Measurements from ENCODE around the gene FRMD3. TPM values are rescaled to one million over a fixed set of nuclear protein-coding genes. Genes with fewer than 3 reads are reported as not detected.

Gene FRMD3
- total RNA-seq, 1 experiment from 2014 or later, result 1.4 TPM

- TF ChIP-seq, protein P1, sequence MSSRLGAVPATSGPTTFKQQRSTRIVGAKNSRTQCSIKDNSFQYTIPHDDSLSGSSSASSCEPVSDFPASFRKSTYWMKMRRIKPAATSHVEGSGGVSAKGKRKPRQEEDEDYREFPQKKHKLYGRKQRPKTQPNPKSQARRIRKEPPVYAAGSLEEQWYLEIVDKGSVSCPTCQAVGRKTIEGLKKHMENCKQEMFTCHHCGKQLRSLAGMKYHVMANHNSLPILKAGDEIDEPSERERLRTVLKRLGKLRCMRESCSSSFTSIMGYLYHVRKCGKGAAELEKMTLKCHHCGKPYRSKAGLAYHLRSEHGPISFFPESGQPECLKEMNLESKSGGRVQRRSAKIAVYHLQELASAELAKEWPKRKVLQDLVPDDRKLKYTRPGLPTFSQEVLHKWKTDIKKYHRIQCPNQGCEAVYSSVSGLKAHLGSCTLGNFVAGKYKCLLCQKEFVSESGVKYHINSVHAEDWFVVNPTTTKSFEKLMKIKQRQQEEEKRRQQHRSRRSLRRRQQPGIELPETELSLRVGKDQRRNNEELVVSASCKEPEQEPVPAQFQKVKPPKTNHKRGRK (CRISPR knock-in tag; IDR thresholded peaks at IDR 0.05; ENCODE audit: borderline replicate concordance), result no peak
- TF ChIP-seq ATF1 (CRISPR knock-in tag; IDR thresholded peaks at IDR 0.05) (no peak), SP1 (CRISPR knock-in tag; conservative IDR thresholded peaks at IDR 0.05) (no peak), ARID4B (CRISPR knock-in tag; IDR thresholded peaks at IDR 0.05; ENCODE audit: borderline replicate concordance) (no peak)
- TF ChIP-seq, protein P2, sequence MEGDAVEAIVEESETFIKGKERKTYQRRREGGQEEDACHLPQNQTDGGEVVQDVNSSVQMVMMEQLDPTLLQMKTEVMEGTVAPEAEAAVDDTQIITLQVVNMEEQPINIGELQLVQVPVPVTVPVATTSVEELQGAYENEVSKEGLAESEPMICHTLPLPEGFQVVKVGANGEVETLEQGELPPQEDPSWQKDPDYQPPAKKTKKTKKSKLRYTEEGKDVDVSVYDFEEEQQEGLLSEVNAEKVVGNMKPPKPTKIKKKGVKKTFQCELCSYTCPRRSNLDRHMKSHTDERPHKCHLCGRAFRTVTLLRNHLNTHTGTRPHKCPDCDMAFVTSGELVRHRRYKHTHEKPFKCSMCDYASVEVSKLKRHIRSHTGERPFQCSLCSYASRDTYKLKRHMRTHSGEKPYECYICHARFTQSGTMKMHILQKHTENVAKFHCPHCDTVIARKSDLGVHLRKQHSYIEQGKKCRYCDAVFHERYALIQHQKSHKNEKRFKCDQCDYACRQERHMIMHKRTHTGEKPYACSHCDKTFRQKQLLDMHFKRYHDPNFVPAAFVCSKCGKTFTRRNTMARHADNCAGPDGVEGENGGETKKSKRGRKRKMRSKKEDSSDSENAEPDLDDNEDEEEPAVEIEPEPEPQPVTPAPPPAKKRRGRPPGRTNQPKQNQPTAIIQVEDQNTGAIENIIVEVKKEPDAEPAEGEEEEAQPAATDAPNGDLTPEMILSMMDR (IDR thresholded peaks at IDR 0.05), result no peak
Measured at GRCh38 chr9:83342731-83343130, 195.5 kb downstream of the FRMD3 start (continued).

DNA sequence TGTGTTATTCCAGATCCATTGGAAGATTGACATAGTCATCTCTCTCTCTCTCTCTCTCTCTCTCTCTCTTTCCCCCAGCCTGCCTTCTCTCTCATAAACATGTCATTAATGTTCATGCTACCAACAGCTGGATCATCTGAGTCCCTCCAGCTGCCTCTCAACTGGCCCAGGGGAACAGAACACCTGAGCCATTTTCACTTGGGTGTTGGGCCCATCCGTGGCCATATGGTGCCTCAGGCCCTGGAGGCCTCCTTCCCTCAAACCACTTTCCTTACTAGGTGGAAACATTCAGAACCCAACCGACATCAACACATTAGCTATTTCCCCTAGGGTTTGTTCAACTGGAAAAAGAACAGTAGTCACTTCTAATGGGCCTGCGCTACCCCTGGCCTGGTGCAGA lies 196.2 kb downstream of the FRMD3 start:
- POLR2A ChIA-PET, result no interaction called here
- Mint-ChIP-seq H3K9me3 (peaks cover 9% of the 10 kb centered on the region), H3K27ac (no peak overlapping the region), H3K27me3 (ENCODE audit: low read depth) (no peaks in the 10 kb centered on the region), H3K4me3 (no peak overlapping the region), H3K36me3 (no peaks in the 10 kb centered on the region), H3K4me1 (peaks cover 8% of the 10 kb centered on the region)
- CTCF ChIA-PET, result interaction anchor here (2.1 kb wide), 1 partner anchor 202 kb away, joined by 5 read pairs; no protein-coding TSS in a partner anchor
- DNase-seq (ENCODE audit: low spot score) (no peak), ATAC-seq (no peak)
- TF ChIP-seq FOXP1 (CRISPR knock-in tag; IDR thresholded peaks at IDR 0.05; ENCODE audit: borderline replicate concordance) (no peak), HMGA2 (CRISPR knock-in tag; IDR thresholded peaks at IDR 0.05) (no peak), GRHL2 (CRISPR knock-in tag; IDR thresholded peaks at IDR 0.05; ENCODE audit: insufficient replicate concordance, severe bottlenecking) (no peak), ZBTB43 (CRISPR knock-in tag; IDR thresholded peaks at IDR 0.05) (no peak), NR3C1 (CRISPR knock-in tag; conservative IDR thresholded peaks at IDR 0.05; ENCODE audit: low read depth) (no peak), MYBL2 (CRISPR knock-in tag; IDR thresholded peaks at IDR 0.05) (no peak), ZNF423 (CRISPR knock-in tag; IDR thresholded peaks at IDR 0.05) (no peak)
- TF ChIP-seq, protein P3, sequence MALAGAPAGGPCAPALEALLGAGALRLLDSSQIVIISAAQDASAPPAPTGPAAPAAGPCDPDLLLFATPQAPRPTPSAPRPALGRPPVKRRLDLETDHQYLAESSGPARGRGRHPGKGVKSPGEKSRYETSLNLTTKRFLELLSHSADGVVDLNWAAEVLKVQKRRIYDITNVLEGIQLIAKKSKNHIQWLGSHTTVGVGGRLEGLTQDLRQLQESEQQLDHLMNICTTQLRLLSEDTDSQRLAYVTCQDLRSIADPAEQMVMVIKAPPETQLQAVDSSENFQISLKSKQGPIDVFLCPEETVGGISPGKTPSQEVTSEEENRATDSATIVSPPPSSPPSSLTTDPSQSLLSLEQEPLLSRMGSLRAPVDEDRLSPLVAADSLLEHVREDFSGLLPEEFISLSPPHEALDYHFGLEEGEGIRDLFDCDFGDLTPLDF (CRISPR knock-in tag; IDR thresholded peaks at IDR 0.05), result no peak
- TF ChIP-seq, protein P4, sequence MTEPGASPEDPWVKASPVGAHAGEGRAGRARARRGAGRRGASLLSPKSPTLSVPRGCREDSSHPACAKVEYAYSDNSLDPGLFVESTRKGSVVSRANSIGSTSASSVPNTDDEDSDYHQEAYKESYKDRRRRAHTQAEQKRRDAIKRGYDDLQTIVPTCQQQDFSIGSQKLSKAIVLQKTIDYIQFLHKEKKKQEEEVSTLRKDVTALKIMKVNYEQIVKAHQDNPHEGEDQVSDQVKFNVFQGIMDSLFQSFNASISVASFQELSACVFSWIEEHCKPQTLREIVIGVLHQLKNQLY (CRISPR knock-in tag; IDR thresholded peaks at IDR 0.05), result no peak
- TF ChIP-seq, protein P2 (IDR thresholded peaks at IDR 0.05), result no peak
- TF ChIP-seq, protein P5, sequence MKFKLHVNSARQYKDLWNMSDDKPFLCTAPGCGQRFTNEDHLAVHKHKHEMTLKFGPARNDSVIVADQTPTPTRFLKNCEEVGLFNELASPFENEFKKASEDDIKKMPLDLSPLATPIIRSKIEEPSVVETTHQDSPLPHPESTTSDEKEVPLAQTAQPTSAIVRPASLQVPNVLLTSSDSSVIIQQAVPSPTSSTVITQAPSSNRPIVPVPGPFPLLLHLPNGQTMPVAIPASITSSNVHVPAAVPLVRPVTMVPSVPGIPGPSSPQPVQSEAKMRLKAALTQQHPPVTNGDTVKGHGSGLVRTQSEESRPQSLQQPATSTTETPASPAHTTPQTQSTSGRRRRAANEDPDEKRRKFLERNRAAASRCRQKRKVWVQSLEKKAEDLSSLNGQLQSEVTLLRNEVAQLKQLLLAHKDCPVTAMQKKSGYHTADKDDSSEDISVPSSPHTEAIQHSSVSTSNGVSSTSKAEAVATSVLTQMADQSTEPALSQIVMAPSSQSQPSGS (CRISPR knock-in tag; IDR thresholded peaks at IDR 0.05; ENCODE audit: borderline replicate concordance, low read depth), result no peak
- TF ChIP-seq, protein P6, sequence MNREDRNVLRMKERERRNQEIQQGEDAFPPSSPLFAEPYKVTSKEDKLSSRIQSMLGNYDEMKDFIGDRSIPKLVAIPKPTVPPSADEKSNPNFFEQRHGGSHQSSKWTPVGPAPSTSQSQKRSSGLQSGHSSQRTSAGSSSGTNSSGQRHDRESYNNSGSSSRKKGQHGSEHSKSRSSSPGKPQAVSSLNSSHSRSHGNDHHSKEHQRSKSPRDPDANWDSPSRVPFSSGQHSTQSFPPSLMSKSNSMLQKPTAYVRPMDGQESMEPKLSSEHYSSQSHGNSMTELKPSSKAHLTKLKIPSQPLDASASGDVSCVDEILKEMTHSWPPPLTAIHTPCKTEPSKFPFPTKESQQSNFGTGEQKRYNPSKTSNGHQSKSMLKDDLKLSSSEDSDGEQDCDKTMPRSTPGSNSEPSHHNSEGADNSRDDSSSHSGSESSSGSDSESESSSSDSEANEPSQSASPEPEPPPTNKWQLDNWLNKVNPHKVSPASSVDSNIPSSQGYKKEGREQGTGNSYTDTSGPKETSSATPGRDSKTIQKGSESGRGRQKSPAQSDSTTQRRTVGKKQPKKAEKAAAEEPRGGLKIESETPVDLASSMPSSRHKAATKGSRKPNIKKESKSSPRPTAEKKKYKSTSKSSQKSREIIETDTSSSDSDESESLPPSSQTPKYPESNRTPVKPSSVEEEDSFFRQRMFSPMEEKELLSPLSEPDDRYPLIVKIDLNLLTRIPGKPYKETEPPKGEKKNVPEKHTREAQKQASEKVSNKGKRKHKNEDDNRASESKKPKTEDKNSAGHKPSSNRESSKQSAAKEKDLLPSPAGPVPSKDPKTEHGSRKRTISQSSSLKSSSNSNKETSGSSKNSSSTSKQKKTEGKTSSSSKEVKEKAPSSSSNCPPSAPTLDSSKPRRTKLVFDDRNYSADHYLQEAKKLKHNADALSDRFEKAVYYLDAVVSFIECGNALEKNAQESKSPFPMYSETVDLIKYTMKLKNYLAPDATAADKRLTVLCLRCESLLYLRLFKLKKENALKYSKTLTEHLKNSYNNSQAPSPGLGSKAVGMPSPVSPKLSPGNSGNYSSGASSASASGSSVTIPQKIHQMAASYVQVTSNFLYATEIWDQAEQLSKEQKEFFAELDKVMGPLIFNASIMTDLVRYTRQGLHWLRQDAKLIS (CRISPR knock-in tag; IDR thresholded peaks at IDR 0.05; ENCODE audit: borderline replicate concordance), result no peak

All from WTC11 (cell line).